ENCODE measurements around the gene VPS25.

DNA sequence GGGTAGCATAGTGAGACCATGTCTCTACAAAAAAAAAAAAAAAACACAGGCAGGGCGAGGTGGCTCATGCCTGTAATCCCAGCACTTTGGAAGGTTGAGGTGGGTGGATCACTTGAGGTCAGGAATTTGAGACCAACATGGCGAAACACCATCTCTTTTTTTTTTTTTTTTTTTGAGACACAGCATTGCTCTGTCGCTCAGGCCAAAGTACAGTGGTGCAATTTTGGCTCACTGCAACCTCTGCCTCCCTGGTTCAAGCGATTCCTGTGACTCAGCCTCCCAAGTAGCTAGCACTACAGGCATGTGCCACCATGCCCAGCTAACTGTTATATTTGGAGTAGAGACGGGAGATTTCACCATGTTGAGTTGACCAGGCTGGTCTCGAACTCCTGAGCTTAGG, 7.1 kb upstream of the VPS25 start:
- TF ChIP-seq YY1 (IDR thresholded peaks at IDR 0.05; ENCODE audit: insufficient read depth, insufficient read length) (no peak), ZNF274 (IDR thresholded peaks at IDR 0.05; ENCODE audit: low read depth, low read length) (no peak)

Data from NT2/D1 (cell line).